Measurements from ENCODE around the gene A3GALT2. TPM values are rescaled to one million over a fixed set of nuclear protein-coding genes. Genes with fewer than 3 reads are reported as not detected.

The A3GALT2 gene
- total RNA-seq, 1 experiment from 2014 or later = not detected

DNA sequence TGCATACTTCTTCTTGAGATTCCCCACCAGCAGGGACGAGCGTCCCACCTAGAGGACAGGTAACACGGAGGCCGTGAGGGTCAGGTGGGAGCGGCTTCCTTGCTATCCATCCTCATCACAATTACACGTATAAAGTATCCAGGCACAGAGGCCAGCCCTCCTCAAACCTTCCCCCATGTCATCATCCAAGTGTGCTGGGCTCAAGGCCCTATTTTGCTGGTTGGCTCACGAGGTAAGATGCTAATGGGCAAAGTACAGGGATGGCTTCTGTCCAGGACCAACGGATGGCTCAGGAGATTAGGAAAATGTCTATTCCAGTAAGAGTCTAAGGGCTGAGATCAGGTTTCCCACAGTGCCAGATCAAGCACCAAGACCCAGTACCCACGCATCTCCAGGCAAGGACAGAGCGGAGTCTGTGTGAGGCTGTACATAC lies 11.5 kb upstream of the A3GALT2 start:
- CTCF ChIA-PET = no interaction called here
- intact Hi-C loops (cut with micrococcal nuclease; ENCODE audit: unreplicated experiment) = no loop called here
- H3K27ac ChIP-seq (ENCODE audit: low read length) = peak overlapping the region; percentile 72
- POLR2A ChIA-PET = no interaction called here
- H3K36me3 ChIP-seq (ENCODE audit: control insufficient read depth, insufficient read depth, low read length) = peaks cover 45% of the 10 kb centered on the region
- H3K4me3 ChIP-seq (ENCODE audit: low read depth in 2 of 2, low read length in 2 of 2) = no peak overlapping the region
- TF ChIP-seq POLR2AphosphoS5 (IDR thresholded peaks at IDR 0.05; ENCODE audit: low read depth, low read length) = 0 out of 2 replicates have a peak, but pooled peaks have one; percentile 30
- no peak for TF ChIP-seq TCF7L2 (IDR thresholded peaks at IDR 0.05; ENCODE audit: low read depth, low read length)
- DNase-seq (ENCODE audit: low read depth, low spot score) (no peak), ATAC-seq (no peak)
- no peaks in the 10 kb centered on the region for H3K27me3 ChIP-seq (ENCODE audit: control insufficient read depth, insufficient read depth, low read length)
- BruUV-seq (replicated peaks) = no TSS peak
- peaks cover 55% of the 10 kb centered on the region for H3K4me1 ChIP-seq (ENCODE audit: control insufficient read depth, insufficient read depth, low read length)
- no peaks in the 10 kb centered on the region for H3K9me3 ChIP-seq (ENCODE audit: control insufficient read depth, insufficient read depth, low read depth, low read length)
- in situ Hi-C loops (cut with HindIII; ENCODE audit: low pct_unique_long_range_greater_than_20kb, low sequenced_read_pairs) = no loop called here

DNA sequence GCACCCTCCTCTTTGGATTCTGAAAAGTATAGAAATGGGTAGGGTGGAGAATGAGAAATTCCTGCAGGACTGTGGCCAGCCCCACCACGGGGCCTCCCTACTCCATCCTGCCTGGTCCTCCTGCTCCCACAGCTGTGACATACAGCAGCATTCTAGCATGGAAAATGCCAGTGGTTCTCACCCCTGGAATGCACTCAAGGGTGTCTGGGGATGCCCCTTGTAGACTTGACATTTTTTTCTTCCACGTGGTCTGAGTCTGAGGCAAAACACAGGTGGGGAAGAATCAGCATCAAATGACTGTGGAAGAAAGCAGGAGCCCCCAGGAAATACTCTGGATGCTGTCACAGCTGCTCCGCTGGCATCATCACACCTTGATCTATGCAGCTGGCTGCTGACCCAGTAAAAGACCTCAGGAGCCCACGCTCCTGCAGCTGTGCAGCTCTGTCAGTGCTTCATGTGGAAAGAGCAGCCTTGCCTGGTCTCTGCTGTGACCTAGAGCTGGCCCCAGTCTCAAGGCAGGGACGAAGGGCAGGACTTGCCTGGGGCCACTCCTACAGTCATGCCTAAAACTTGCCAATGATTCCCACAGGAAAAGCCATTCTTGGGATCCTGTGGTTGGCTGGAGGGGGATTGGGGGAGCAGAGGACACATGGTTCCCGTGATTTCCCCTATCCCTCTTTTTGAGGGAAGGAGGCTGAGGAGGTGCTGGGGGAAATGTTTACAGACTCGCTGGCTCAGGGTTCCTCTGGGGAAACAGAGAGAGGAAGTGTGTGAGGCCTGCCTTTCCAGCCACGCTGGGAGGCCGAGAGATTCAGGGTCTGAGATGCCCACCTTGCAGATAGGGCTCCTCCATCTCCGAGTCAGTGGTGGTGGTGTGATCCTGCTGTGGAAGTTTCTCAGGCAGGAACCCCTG lies 10.8 kb upstream of the A3GALT2 start:
- TF ChIP-seq, protein P1, sequence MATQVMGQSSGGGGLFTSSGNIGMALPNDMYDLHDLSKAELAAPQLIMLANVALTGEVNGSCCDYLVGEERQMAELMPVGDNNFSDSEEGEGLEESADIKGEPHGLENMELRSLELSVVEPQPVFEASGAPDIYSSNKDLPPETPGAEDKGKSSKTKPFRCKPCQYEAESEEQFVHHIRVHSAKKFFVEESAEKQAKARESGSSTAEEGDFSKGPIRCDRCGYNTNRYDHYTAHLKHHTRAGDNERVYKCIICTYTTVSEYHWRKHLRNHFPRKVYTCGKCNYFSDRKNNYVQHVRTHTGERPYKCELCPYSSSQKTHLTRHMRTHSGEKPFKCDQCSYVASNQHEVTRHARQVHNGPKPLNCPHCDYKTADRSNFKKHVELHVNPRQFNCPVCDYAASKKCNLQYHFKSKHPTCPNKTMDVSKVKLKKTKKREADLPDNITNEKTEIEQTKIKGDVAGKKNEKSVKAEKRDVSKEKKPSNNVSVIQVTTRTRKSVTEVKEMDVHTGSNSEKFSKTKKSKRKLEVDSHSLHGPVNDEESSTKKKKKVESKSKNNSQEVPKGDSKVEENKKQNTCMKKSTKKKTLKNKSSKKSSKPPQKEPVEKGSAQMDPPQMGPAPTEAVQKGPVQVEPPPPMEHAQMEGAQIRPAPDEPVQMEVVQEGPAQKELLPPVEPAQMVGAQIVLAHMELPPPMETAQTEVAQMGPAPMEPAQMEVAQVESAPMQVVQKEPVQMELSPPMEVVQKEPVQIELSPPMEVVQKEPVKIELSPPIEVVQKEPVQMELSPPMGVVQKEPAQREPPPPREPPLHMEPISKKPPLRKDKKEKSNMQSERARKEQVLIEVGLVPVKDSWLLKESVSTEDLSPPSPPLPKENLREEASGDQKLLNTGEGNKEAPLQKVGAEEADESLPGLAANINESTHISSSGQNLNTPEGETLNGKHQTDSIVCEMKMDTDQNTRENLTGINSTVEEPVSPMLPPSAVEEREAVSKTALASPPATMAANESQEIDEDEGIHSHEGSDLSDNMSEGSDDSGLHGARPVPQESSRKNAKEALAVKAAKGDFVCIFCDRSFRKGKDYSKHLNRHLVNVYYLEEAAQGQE (IDR thresholded peaks at IDR 0.05; ENCODE audit: insufficient read depth in 1 of 2, low read depth in 2 of 2, low read length in 1 of 2) = no peak
- TF ChIP-seq SIN3A (IDR thresholded peaks at IDR 0.05; ENCODE audit: borderline replicate concordance, insufficient read depth, low read depth, low read length) (no peak), POLR2AphosphoS5 (IDR thresholded peaks at IDR 0.05; ENCODE audit: low read depth, low read length) (no peak; the same call in 1 of the 2 replicates), TCF7L2 (IDR thresholded peaks at IDR 0.05; ENCODE audit: low read depth, low read length) (no peak)
- TF ChIP-seq, protein P2, sequence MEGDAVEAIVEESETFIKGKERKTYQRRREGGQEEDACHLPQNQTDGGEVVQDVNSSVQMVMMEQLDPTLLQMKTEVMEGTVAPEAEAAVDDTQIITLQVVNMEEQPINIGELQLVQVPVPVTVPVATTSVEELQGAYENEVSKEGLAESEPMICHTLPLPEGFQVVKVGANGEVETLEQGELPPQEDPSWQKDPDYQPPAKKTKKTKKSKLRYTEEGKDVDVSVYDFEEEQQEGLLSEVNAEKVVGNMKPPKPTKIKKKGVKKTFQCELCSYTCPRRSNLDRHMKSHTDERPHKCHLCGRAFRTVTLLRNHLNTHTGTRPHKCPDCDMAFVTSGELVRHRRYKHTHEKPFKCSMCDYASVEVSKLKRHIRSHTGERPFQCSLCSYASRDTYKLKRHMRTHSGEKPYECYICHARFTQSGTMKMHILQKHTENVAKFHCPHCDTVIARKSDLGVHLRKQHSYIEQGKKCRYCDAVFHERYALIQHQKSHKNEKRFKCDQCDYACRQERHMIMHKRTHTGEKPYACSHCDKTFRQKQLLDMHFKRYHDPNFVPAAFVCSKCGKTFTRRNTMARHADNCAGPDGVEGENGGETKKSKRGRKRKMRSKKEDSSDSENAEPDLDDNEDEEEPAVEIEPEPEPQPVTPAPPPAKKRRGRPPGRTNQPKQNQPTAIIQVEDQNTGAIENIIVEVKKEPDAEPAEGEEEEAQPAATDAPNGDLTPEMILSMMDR (IDR thresholded peaks at IDR 0.05) = no peak
- in situ Hi-C loops (cut with HindIII; ENCODE audit: low pct_unique_long_range_greater_than_20kb, low sequenced_read_pairs) (no loop called here), intact Hi-C loops (cut with micrococcal nuclease; ENCODE audit: unreplicated experiment) (no loop called here)
- ChIA-PET POLR2A (interaction anchor here (0.5 kb wide), 1 partner anchor 20 kb away, joined by 5 read pairs; no protein-coding TSS in a partner anchor), CTCF (no interaction called here)
- DNase-seq (ENCODE audit: low read depth, low spot score) (no peak), ATAC-seq (0 out of 2 replicates have a peak, but pooled peaks have one; percentile 29)
- Histone ChIP-seq H3K4me1 (ENCODE audit: control insufficient read depth, insufficient read depth, low read length) (peaks cover 48% of the 10 kb centered on the region), H3K4me3 (ENCODE audit: low read depth in 2 of 2, low read length in 2 of 2) (no peak overlapping the region), H3K9me3 (ENCODE audit: control insufficient read depth, insufficient read depth, low read depth, low read length) (no peaks in the 10 kb centered on the region), H3K36me3 (ENCODE audit: control insufficient read depth, insufficient read depth, low read length) (peaks cover 52% of the 10 kb centered on the region), H3K27ac (ENCODE audit: low read length) (no peak overlapping the region; the same call in 1 of the 2 replicates), H3K27me3 (ENCODE audit: control insufficient read depth, insufficient read depth, low read length) (no peaks in the 10 kb centered on the region)
- BruUV-seq (replicated peaks) = no TSS peak
